ENCODE measurements around the gene UBTFL1.

GRCh38 chr11:90124371-90124770 is 38.6 kb downstream of the UBTFL1 start:
- TF ChIP-seq EZH2phosphoT487 (IDR thresholded peaks at IDR 0.05; ENCODE audit: borderline replicate concordance, low read length) (no peak), CTCF (IDR thresholded peaks at IDR 0.05; ENCODE audit: low read depth, low read length, poor library complexity, severe bottlenecking) (no peak)

All from DOHH2 (cell line).